ENCODE results near the gene ERGIC1. TPM values are rescaled to one million over a fixed set of nuclear protein-coding genes. Genes with fewer than 3 reads are reported as not detected.

The ERGIC1 gene
- total RNA-seq, 4 donors from 2014 or later = 116 to 172 (median 144) TPM

- TF ChIP-seq POLR2AphosphoS5 (IDR thresholded peaks at IDR 0.05) (no peak), EP300 (IDR thresholded peaks at IDR 0.05) (no peak), CTCF (IDR thresholded peaks at IDR 0.05) (no peak), POLR2A (IDR thresholded peaks at IDR 0.05) (no peak)
- H3K4me1 ChIP-seq = peaks cover 5 to 72% (median 44%) of the 10 kb centered on the region in 3 donors
- no peaks in the 10 kb centered on the region for H3K27me3 ChIP-seq
- no peaks in the 10 kb centered on the region for H3K9me3 ChIP-seq
- no peak overlapping the region for H3K4me3 ChIP-seq
- no peaks in the 10 kb centered on the region for H3K36me3 ChIP-seq
- H3K27ac ChIP-seq = peak overlapping the region in 2 of 4 donors; percentile 3 to 60
- ATAC-seq = no peak
- WGBS, 2 donors (ENCODE audit: low coverage in 1 of 2) = 74% methylated on average over 8 of the region's 10 CpGs; no CpG with 5 or more reads in 1 of the 2 donors
These were observed 42.2 kb upstream of the ERGIC1 start for GRCh38 chr5:172791726-172792445.

- 82 to 84% methylated on average over 6 to 8 of the region's 13 CpGs for WGBS, 2 donors (ENCODE audit: low coverage in 1 of 2)
- Histone ChIP-seq H3K4me1 (peaks cover 5 to 79% (median 44%) of the 10 kb centered on the region in 3 donors), H3K27me3 (no peaks in the 10 kb centered on the region), H3K36me3 (no peaks in the 10 kb centered on the region), H3K4me3 (no peak overlapping the region), H3K9me3 (no peaks in the 10 kb centered on the region), H3K27ac (peak overlapping the region in 3 of 4 donors; percentile 82 to 90 (median 84))
- TF ChIP-seq CTCF (IDR thresholded peaks at IDR 0.05) (no peak), EP300 (IDR thresholded peaks at IDR 0.05) (no peak), POLR2A (IDR thresholded peaks at IDR 0.05) (no peak), POLR2AphosphoS5 (IDR thresholded peaks at IDR 0.05) (no peak)
- ATAC-seq = no peak
These were observed 41.1 kb upstream of the ERGIC1 start for GRCh38 chr5:172792701-172793570.

GRCh38 chr5:172793577-172794488 is 40.2 kb upstream of the ERGIC1 start:
- Histone ChIP-seq H3K4me1 (peaks cover 5 to 79% (median 38%) of the 10 kb centered on the region in 3 donors), H3K9me3 (no peaks in the 10 kb centered on the region), H3K36me3 (no peaks in the 10 kb centered on the region), H3K27me3 (no peaks in the 10 kb centered on the region), H3K4me3 (no peak overlapping the region), H3K27ac (peak overlapping the region; percentile 82 to 90 (median 86))
- ATAC-seq = no peak
- TF ChIP-seq POLR2A (IDR thresholded peaks at IDR 0.05) (no peak), EP300 (IDR thresholded peaks at IDR 0.05) (no peak)
- WGBS, 2 donors (ENCODE audit: low coverage in 1 of 2) = 64 to 94% methylated on average over 7 to 13 of the region's 17 CpGs

- Histone ChIP-seq H3K4me1 (peaks cover 5 to 65% (median 27%) of the 10 kb centered on the region in 3 donors), H3K4me3 (no peak overlapping the region), H3K27ac (peak overlapping the region; percentile 82 to 90 (median 86)), H3K27me3 (no peaks in the 10 kb centered on the region), H3K36me3 (no peaks in the 10 kb centered on the region), H3K9me3 (no peaks in the 10 kb centered on the region)
- WGBS, 2 donors (ENCODE audit: low coverage in 1 of 2) = 0 to 17% methylated on average over 6 to 9 of the region's 13 CpGs
- peak; percentile 94 for ATAC-seq
- TF ChIP-seq POLR2A (IDR thresholded peaks at IDR 0.05) = no peak
- TF ChIP-seq POLR2AphosphoS5 (IDR thresholded peaks at IDR 0.05) = peak; percentile 99
- peak in 2 of 4 experiments; percentile 35 to 52 for TF ChIP-seq CTCF (IDR thresholded peaks at IDR 0.05)
- TF ChIP-seq EP300 (IDR thresholded peaks at IDR 0.05) = peak; percentile 90
These were observed 38.6 kb upstream of the ERGIC1 start for GRCh38 chr5:172795318-172795977.

Data from gastroesophageal sphincter (tissue), 4 donors.